ENCODE results near the gene FCSK. TPM values are rescaled to one million over a fixed set of nuclear protein-coding genes. Genes with fewer than 3 reads are reported as not detected.
A peak's percentile ranks its signal among the peaks of the same experiment; 100 is the strongest.

Gene FCSK
- total and polyA plus RNA-seq, 10 of the 15 experiments (the other 5 are each of a cell fraction or from before 2014, with no cell fraction given), result 0.60 to 17.6 (median 7.4) TPM

DNA sequence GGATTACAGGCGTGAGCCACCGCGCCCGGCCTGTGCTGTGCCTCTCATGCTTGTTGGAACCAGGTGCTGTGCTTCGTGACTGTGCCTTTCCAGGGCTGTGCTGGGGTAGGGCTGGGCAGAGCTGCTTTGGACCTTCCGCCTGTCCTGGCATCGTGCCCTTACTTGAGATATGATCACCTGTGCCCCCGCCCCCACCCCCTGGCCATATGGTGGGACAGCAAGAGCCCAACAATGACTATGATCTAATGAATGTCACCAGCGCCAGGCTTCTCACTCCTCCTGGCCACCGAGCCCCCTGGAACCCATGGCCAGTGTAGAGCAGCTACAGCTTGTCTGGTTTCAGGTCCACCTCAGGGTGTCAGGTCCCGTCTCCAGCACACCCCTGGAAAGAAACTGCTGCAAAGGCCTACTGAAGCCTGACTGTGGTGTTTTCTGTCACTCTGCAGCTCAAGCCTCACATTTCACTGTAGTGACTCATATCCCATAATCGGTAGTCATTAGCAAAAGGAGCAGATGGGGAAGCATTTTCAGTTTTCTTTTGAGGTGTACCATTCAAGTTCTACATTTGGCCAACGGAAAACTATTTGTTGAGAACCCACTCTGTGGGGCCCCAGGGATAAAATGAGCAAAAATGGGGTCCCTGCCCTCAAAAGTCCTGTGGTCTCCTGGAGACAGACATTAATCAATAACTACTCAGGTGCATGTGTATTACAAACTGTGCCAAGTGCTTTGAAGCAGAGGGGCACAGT is 22.1 kb downstream of the FCSK start (continued):
- TF ChIP-seq, protein P1, sequence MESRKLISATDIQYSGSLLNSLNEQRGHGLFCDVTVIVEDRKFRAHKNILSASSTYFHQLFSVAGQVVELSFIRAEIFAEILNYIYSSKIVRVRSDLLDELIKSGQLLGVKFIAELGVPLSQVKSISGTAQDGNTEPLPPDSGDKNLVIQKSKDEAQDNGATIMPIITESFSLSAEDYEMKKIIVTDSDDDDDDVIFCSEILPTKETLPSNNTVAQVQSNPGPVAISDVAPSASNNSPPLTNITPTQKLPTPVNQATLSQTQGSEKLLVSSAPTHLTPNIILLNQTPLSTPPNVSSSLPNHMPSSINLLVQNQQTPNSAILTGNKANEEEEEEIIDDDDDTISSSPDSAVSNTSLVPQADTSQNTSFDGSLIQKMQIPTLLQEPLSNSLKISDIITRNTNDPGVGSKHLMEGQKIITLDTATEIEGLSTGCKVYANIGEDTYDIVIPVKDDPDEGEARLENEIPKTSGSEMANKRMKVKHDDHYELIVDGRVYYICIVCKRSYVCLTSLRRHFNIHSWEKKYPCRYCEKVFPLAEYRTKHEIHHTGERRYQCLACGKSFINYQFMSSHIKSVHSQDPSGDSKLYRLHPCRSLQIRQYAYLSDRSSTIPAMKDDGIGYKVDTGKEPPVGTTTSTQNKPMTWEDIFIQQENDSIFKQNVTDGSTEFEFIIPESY (IDR thresholded peaks at IDR 0.05), result no peak
- TF ChIP-seq YY1 (IDR thresholded peaks at IDR 0.05; ENCODE audit: low read depth, low read length), result peak; percentile 55; the same call in 1 of the 2 replicates
- TF ChIP-seq RELA (IDR thresholded peaks at IDR 0.05; ENCODE audit: borderline replicate concordance, partially characterized antibody), result no peak
- TF ChIP-seq HDAC6 (IDR thresholded peaks at IDR 0.05; ENCODE audit: unreplicated experiment), result no peak
- TF ChIP-seq ZSCAN29 (IDR thresholded peaks at IDR 0.05), result peak; percentile 54; the same call in 1 of the 2 replicates
- peak; percentile 11; the same call in 1 of the 2 replicates for TF ChIP-seq NKRF (conservative IDR thresholded peaks at IDR 0.05)
- 0 out of 2 replicates have a peak, but pooled peaks have one; percentile 82 for TF ChIP-seq NBN (IDR thresholded peaks at IDR 0.05)
- peak; percentile 27; the same call in 1 of the 2 replicates for TF ChIP-seq MTA3 (IDR thresholded peaks at IDR 0.05; ENCODE audit: borderline replicate concordance, low read length)
- TF ChIP-seq HDAC2 (IDR thresholded peaks at IDR 0.05), result no peak
- TF ChIP-seq CREB1 (IDR thresholded peaks at IDR 0.05; ENCODE audit: low read depth), result peak; percentile 69
- peak; percentile 83 for TF ChIP-seq HDGF (IDR thresholded peaks at IDR 0.05)
- no peak for TF ChIP-seq KDM1A (IDR thresholded peaks at IDR 0.05; ENCODE audit: borderline replicate concordance)
- TF ChIP-seq BHLHE40 (IDR thresholded peaks at IDR 0.05; ENCODE audit: borderline replicate concordance in 1 of 2, low read depth in 2 of 2, low read length in 1 of 2), result peak; percentile 70 to 77; a peak in 3 of 4 replicates
- TF ChIP-seq TARDBP (IDR thresholded peaks at IDR 0.05; ENCODE audit: borderline replicate concordance), result peak; percentile 69; the same call in 1 of the 2 replicates
- 0 out of 2 replicates have a peak, but pooled peaks have one; percentile 41 for TF ChIP-seq ZNF24 (IDR thresholded peaks at IDR 0.05)
- TF ChIP-seq KLF5 (IDR thresholded peaks at IDR 0.05; ENCODE audit: partially characterized antibody), result no peak
- TF ChIP-seq, protein P2, sequence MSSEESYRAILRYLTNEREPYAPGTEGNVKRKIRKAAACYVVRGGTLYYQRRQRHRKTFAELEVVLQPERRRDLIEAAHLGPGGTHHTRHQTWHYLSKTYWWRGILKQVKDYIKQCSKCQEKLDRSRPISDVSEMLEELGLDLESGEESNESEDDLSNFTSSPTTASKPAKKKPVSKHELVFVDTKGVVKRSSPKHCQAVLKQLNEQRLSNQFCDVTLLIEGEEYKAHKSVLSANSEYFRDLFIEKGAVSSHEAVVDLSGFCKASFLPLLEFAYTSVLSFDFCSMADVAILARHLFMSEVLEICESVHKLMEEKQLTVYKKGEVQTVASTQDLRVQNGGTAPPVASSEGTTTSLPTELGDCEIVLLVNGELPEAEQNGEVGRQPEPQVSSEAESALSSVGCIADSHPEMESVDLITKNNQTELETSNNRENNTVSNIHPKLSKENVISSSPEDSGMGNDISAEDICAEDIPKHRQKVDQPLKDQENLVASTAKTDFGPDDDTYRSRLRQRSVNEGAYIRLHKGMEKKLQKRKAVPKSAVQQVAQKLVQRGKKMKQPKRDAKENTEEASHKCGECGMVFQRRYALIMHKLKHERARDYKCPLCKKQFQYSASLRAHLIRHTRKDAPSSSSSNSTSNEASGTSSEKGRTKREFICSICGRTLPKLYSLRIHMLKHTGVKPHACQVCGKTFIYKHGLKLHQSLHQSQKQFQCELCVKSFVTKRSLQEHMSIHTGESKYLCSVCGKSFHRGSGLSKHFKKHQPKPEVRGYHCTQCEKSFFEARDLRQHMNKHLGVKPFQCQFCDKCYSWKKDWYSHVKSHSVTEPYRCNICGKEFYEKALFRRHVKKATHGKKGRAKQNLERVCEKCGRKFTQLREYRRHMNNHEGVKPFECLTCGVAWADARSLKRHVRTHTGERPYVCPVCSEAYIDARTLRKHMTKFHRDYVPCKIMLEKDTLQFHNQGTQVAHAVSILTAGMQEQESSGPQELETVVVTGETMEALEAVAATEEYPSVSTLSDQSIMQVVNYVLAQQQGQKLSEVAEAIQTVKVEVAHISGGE (CRISPR knock-in tag; IDR thresholded peaks at IDR 0.05), result no peak
- TF ChIP-seq KAT2A (conservative IDR thresholded peaks at IDR 0.05; ENCODE audit: control insufficient read depth, low read depth, low read length), result no peak
- TF ChIP-seq WRNIP1 (IDR thresholded peaks at IDR 0.05; ENCODE audit: borderline replicate concordance, low read depth, low read length), result no peak
- peak; percentile 66; the same call in 1 of the 2 replicates for TF ChIP-seq TCF12 (IDR thresholded peaks at IDR 0.05; ENCODE audit: low read depth, low read length)
- TF ChIP-seq SMAD5 (IDR thresholded peaks at IDR 0.05; ENCODE audit: low read depth), result no peak
- peak; percentile 97 for TF ChIP-seq MTA2 (IDR thresholded peaks at IDR 0.05; ENCODE audit: low read depth)
- no peak for TF ChIP-seq SREBF1 (IDR thresholded peaks at IDR 0.05; ENCODE audit: low read length)
- no peak for TF ChIP-seq SUPT20H (IDR thresholded peaks at IDR 0.05; ENCODE audit: borderline replicate concordance, control insufficient read depth, low read depth, low read length)
- no peak for TF ChIP-seq STAT1 (conservative IDR thresholded peaks at IDR 0.05)
- peak; percentile 84 for TF ChIP-seq CREM (IDR thresholded peaks at IDR 0.05; ENCODE audit: low read depth)
